GM18909 (cell line): ENCODE results near the gene GAS7.

Source experiments
- ATAC-seq: cut with Tn5 transposase; IDR thresholded peaks from one replicate; pipeline ENCODE4 v1.9.1; 2021; ENCODE audit warnings: mild to moderate bottlenecking; ENCODE audit not compliant: unreplicated experiment, poor library complexity

The GAS7 gene

DNA sequence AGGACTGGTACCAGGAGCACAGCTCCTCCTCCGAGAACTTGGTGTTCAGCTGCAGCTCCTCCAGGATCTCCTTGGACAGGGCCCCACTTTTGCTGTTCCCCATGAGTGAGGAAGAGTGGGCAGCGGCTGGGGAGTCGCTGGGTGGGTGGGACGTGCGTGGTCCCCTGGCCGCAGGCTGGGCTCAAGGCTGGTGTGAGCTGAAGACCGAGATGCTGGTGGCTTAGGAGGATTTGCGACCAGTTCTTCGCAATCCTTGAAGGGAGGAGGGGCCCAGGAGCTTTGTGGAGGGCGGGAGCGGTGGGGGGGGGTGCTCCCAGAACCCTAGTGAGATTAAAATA is 293.4 kb downstream of the GAS7 start, which contains the start of gene RCVRN:
Gene RCVRN (minus strand): TSS at position 194 of the 338 bp plus-strand sequence. CDS start 91 bp downstream, at position 103.
- ATAC-seq = no peak

DNA sequence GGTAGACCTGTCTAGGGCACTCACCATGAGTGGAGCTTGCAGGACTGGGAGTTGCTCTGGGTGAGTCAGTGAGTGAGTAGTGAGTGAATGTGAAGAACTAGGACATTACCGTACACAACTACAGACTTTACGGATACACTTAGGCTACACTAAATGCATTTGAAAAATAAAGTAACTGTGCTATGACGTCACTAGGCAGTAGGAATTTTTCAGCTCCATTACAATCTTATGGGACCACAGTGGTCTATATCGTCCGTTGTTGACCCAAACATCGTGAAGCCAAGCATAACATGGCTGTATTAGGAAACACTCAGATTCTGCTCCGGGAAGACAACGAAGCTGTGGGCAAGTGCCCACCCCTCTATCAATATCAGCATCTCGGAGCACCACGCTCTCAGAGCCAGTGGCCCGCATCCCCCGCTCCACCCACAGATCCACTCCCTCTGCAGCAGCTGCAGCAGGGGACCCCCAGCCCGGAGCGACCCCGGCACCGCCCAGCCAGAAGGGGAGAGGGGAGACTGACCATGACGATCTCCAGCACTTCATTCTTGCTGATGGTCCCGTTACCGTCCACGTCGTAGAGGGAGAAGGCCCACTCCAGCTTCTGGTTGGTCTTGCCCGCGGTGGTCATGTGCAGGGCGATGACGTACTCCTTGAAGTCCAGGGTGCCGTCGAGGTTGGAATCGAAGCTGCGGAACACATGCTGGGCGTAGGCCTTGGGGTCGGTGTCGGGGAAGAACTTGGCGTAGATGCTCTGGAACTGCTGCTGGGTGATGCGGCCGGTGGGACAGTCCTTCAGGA is 293.9 kb downstream of the GAS7 start:
- no peak for ATAC-seq

GRCh38 chr17:9902120-9902519 is 296.3 kb downstream of the GAS7 start:
- no peak for ATAC-seq

- no peak for ATAC-seq
Observed at GRCh38 chr17:9900784-9901183, 297.6 kb downstream of the GAS7 start.

GRCh38 chr17:9900044-9900594 is 298.3 kb downstream of the GAS7 start:
- ATAC-seq = no peak

DNA sequence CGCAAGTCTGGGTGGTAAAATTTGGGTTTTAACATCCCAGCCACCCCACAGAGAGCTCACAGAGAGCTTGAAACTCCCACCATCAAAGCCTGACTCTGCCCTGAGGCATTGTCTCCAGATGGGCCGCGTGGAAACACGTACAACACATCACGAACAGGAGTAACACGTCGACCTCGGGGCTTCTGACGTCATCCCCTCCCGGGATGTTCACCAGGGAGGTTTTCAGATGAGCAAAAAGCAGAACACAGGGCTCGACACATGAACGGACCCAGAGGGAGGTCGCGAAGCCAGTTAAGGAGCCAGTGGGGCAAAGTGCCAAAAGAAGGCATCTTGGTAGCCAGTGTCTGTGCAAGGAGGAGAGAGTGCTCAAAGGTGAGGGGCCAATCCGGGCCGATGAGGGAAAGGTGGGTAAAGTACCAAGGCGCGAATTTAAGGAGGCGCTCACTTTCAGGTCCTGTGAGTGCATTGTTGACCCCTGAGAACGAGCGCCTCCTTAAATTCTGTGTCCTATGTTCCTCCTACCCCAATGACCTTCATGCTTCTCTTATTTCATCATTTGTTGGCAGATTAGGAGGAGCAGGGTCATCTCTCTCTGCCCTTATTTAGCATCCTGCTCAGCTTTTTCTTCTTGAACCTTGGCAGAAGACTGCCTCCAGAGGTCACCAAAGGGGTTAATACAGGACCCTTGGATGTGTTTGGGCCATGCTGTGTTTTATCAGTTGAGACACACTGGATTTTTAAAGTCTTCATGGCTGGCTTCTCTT is 298.9 kb downstream of the GAS7 start:
- ATAC-seq = no peak

- no peak for ATAC-seq
Observed at GRCh38 chr17:9898812-9899211, 299.6 kb downstream of the GAS7 start.

- ATAC-seq = no peak
Observed at GRCh38 chr17:9897372-9897968, 300.9 kb downstream of the GAS7 start.

- ATAC-seq = no peak
Observed at GRCh38 chr17:9895923-9896322, 302.5 kb downstream of the GAS7 start.

DNA sequence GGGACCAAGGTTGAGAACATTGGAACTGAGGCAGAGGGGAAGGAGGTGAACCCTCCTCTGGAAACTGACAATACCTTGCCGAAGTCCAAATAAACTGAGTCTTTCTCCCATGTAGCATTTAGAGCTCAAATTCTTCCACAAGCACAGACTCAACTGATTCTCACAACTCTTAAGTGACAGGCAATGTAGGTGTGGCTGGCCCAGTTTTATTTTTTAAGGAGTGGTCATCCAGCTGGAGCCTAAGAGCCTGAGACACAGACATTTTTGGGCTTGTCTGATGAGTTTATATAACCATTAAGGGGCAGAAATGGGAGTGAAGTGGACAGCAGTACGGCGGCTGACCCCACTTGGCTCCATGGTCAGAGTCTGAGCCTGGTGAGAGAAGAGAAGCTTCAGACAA is 304.2 kb downstream of the GAS7 start:
- no peak for ATAC-seq

- ATAC-seq = no peak
Observed at GRCh38 chr17:9893411-9894012, 304.9 kb downstream of the GAS7 start.

DNA sequence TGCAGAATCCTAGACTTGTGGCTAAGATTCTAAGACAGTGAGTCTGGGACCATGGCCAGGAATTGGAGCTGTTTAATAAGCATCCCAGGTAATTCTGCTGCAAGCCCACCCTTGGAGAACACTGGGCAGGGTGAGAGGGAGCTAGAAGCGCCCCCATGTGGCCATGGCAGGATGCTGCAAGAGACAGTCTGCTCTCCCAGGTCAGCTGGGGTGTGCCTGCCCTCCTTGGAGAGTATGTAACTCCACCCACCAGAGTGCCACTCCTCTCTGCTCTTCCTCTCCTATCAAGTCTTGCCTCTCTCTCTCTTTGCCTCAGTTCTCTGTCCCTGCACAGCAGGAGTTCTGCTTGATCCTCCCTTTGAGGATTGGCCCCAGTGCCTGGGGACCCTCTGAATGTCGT is 308.3 kb downstream of the GAS7 start:
- ATAC-seq = no peak

- ATAC-seq = no peak
Observed at GRCh38 chr17:9887508-9887907, 310.9 kb downstream of the GAS7 start.

DNA sequence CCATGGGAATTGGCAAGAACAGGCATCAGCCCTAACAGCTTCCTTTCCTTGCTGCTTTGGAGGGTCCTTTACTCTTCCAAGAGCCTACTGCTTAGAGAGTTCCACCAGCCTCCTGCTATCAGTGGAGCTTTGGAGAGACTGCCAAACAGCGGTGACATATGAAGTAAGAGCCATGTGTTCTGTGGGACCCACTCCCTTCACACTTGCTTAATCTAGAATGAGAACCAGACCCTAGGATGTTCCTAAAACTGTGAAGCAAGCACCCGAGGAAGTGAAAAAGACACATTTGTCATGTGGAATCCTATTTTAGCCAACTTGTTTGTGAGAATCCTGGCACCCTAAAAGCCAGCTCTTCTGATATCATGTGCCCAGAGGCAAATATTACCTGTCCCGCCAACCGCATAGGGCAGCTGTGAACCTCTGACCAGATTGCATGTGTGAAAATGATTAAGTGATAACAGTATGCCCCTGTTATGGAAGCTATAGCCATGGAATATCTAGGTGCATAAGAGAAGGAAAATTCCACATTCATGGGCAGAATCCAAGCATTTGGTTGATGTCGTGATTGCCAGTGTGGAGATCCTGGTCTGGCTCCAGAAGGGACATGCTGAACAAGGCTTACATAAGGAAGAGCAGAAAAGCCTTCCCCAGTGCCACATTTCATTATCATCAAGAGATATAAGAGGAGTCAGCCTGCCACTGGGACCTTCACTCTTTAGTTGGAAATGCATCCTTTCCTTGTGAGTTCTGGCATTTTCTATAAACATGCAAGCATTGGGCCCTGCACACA is 312.1 kb downstream of the GAS7 start:
- no peak for ATAC-seq

DNA sequence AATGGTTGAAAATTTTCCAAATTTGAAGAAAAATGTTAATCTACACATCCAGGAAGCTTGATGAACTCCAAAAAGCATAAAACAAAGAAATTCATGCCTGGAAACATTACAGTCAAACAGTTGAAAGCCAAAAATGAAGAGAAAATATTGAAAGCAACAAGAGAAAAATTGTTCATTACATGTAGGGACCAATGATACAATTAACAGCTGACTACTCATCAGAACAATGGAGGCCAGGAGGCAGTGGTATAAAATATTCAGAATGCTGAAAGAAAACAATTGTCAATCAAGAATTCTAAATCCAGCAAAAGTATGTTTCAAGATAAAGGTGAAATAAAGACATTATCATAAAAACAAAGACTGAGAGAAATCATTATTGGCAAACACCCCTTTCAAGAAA is 315.0 kb downstream of the GAS7 start:
- no peak for ATAC-seq

DNA sequence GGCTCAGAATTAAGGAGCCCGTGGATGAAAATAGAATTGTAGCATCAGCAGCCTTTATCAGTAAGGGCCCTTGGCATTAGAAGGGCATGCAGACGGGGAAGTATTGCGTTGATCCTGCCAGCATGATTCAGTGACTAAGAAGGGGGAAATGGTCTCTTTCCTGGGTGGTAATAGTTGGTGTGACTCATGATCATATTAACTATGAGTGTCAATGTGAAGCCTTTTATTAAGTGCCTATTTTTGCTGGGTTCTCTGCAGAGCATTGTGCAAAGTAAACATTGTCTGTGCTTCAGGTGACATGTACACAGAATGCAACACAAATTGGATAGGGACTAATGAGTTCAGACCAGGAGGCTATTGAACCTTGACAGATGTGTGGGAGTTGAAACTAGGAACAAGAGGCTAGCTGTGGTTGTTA is 317.8 kb downstream of the GAS7 start:
- ATAC-seq = no peak

DNA sequence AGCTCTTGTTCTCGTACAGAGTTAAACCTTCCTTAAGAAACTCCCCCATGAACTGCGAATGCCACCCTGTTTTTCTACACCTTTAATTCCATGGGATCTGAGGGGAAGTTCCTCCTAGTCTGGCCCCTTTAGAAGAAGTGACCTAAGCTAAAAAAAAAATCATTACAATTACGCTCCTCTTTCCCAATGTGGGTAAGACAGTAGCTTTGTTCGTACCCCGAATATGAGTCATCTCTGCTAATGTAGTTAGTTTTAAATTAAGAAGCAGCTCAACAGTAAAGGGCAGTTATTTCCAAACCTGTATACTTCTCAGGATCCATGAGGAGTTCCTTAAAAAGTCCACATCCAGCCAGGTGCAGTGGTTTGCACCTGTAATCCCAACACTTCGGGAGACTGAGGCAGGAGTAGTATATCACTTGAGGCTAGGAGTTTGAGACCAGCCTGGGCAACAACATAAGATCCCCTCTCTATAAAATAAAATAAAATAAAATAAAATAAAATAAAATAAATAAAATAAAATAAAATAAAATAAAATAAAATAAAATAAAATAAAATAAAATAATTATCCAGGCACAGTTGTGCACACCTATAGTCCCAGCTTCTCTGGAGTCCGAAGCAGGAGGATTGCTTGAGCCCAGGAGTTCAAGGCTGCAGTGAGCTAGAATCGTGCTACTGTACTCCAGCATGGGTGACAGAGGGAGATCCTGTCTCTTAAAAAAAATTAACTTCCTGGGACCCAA is 319.4 kb downstream of the GAS7 start:
- no peak for ATAC-seq

GRCh38 chr17:9878356-9878755 is 320.1 kb downstream of the GAS7 start:
- ATAC-seq = no peak

DNA sequence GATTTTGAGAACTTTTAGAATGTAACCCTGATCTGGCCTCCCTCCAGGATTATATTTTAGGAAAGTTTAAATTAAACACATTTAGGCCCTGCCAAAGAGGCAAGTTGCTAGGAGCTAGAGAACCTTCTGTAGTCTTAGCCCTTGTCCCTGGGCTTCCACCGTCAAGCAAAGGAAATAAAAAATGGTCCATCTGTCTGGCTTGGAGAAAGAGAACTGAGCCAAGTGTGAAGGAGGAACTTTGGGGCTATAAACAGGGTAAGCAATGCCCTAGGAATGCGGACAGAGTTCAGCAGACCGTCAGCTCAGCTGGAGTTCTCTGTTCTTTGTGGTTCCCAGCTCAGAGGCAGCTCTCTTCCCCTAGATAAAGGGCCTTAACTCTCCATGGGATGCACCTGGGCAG is 323.0 kb downstream of the GAS7 start:
- ATAC-seq = no peak
